GM12878 (cell line): ENCODE data around the gene CLRN1. TPM values are rescaled to one million over a fixed set of nuclear protein-coding genes. Genes with fewer than 3 reads are reported as not detected.

ENCODE experiments used
- ATAC-seq: fragments of 200-7000 bp; cut with Tn5 transposase; 3 replicates; pipeline ENCODE4 v1.9.1; 2020; ENCODE audit warnings: mild to moderate bottlenecking, moderate library complexity
- BruUV-seq: library from RNA; stranded (reverse); fragments of 400-500 nt; replicated peaks from 2 replicates; lab custom pipeline; 2021; lab: Mats Ljungman, UMichigan
- CTCF ChIA-PET: fragments of 300-600 bp; sonication (Branson Sonifier 250); formaldehyde crosslinking; extraction: SDS; loops from one replicate; lab custom pipeline; 2021; ENCODE audit warnings: inconsistent platforms; lab: Yijun Ruan, JAX
- POLR2A ChIA-PET: fragments of 350-600 bp; formaldehyde crosslinking; extraction: SDS; loops from one replicate; lab custom pipeline; 2021; ENCODE audit warnings: inconsistent platforms; lab: Charles Lee
- RAD21 ChIA-PET: fragments of 300-600 bp; sonication (Branson Sonifier 250); formaldehyde crosslinking; loops from one replicate; lab custom pipeline; 2023; ENCODE audit warnings: antibody characterized with exemption; ENCODE audit not compliant: unreplicated experiment; lab: Charles Lee
- SMC1A ChIA-PET: fragments of 300-600 bp; sonication (Branson Sonifier 250); formaldehyde crosslinking; loops from one replicate; lab custom pipeline; 2023; ENCODE audit not compliant: unreplicated experiment, uncharacterized antibody; lab: Charles Lee
- DNase-seq: peaks from one replicate; pipeline ENCODE4 v3.0.0-alpha.2; 2011; ENCODE audit warnings: low read depth, low spot score
- FAIRE-seq: peaks from 3 replicates; lab custom pipeline; 2011; peaks lifted over from hg19 to GRCh38; lab: Jason Lieb, UNC
- H2AFZ ChIP-seq: 2 replicates; pipeline ENCODE4 v1.6.0; 2011; ENCODE audit warnings: low read depth, low read length, control low read depth; ENCODE audit not compliant: control insufficient read depth
- H3K27ac ChIP-seq: 2 replicates; pipeline ENCODE4 v1.5.1; 2011; ENCODE audit warnings: control low read depth; ENCODE audit not compliant: control insufficient read depth, insufficient read depth
- H3K27me3 ChIP-seq, 2 experiments: replicated peaks in 1 of 2; 2 replicates each; pipeline versions ENCODE4 v1.6.0 to v1.6.1; 2011; ENCODE audit warnings: low read length in 1 of 2; ENCODE audit not compliant: control insufficient read depth in 2 of 2, insufficient read depth in 2 of 2
- H3K36me3 ChIP-seq, 2 experiments: 2 replicates each; pipeline ENCODE4 v1.5.1; 2011; ENCODE audit warnings: low read length in 1 of 2; ENCODE audit not compliant: control insufficient read depth in 2 of 2, insufficient read depth in 2 of 2
- H3K4me1 ChIP-seq: 2 replicates; pipeline ENCODE4 v1.6.1; 2011; ENCODE audit warnings: mild to moderate bottlenecking, low read length, moderate library complexity, mixed read lengths; ENCODE audit not compliant: control insufficient read depth, insufficient read depth
- H3K4me2 ChIP-seq: 2 replicates; pipeline ENCODE4 v1.6.0; 2011; ENCODE audit warnings: control low read depth; ENCODE audit not compliant: control insufficient read depth, insufficient read depth
- H3K4me3 ChIP-seq: fragments of 200-600 bp; sonication (generic); 2 replicates; pipeline ENCODE4 v1.5.1; 2016
- H3K79me2 ChIP-seq: 2 replicates; pipeline ENCODE4 v1.6.0; 2011; ENCODE audit warnings: low read length; ENCODE audit not compliant: control insufficient read depth, insufficient read depth
- H3K9ac ChIP-seq: 2 replicates; pipeline ENCODE4 v1.8.0; 2011; ENCODE audit warnings: low read length, control low read depth, mixed read lengths; ENCODE audit not compliant: control insufficient read depth, insufficient read depth
- H3K9me3 ChIP-seq: replicated peaks from 3 replicates; pipeline ENCODE4 v1.5.1; 2011; ENCODE audit warnings: mild to moderate bottlenecking, low read length; ENCODE audit not compliant: control insufficient read depth, insufficient read depth
- H4K20me1 ChIP-seq: 2 replicates; pipeline ENCODE4 v1.6.0; 2011; ENCODE audit not compliant: control insufficient read depth, insufficient read depth
- ASH2L ChIP-seq: fragments of 300-600, 200-600 bp; sonication (generic); IDR thresholded peaks from 2 replicates; pipeline ENCODE4 v1.6.1; 2017; ENCODE audit warnings: low read depth, mild to moderate bottlenecking, borderline replicate concordance
- ATF3 ChIP-seq: IDR thresholded peaks from 2 replicates; pipeline ENCODE4 v1.6.1; 2011; ENCODE audit warnings: low read depth, mild to moderate bottlenecking, low read length, moderate library complexity, borderline replicate concordance; ENCODE audit errors: extremely low read depth
- CHD4 ChIP-seq: fragments of 200-600 bp; sonication (generic); IDR thresholded peaks from 2 replicates; pipeline ENCODE4 v1.6.1; 2016; ENCODE audit warnings: mild to moderate bottlenecking
- CREM ChIP-seq: IDR thresholded peaks from 2 replicates; pipeline ENCODE4 v1.6.1; 2014; ENCODE audit warnings: antibody characterized with exemption, low read depth
- ETV6 ChIP-seq, 2 experiments: fragments of 450-650 bp in 1 of 2; IDR thresholded peaks in 1 of 2; conservative IDR thresholded peaks in 1 of 2; 2 replicates each; pipeline ENCODE4 v1.6.1; 2014; ENCODE audit warnings: antibody characterized with exemption in 1 of 2, borderline replicate concordance in 1 of 2, low read depth in 1 of 2, mild to moderate bottlenecking in 1 of 2, moderate library complexity in 1 of 2
- IRF5 ChIP-seq: fragments of 450-650 bp; IDR thresholded peaks from 2 replicates; pipeline ENCODE4 v1.6.1; 2017; ENCODE audit warnings: borderline replicate concordance
- NFIC ChIP-seq: IDR thresholded peaks from 2 replicates; pipeline ENCODE4 v1.6.1; 2012; ENCODE audit warnings: low read depth, mild to moderate bottlenecking, inconsistent platforms, low read length, moderate library complexity
- NFYA ChIP-seq: IDR thresholded peaks from 2 replicates; pipeline ENCODE4 v1.6.1; 2011; ENCODE audit warnings: low read depth, mild to moderate bottlenecking, low read length, improper control_type of control experiment, borderline replicate concordance
- POLR2AphosphoS2 ChIP-seq: IDR thresholded peaks from 2 replicates; pipeline ENCODE4 v1.6.1; 2011; ENCODE audit warnings: low read depth, mild to moderate bottlenecking, low read length, improper control_type of control experiment, moderate library complexity
- SRF ChIP-seq, 2 experiments: IDR thresholded peaks; 2 replicates each; pipeline ENCODE4 v1.6.1; 2011; ENCODE audit warnings: low read depth in 2 of 2, low read length in 2 of 2, mild to moderate bottlenecking in 1 of 2, moderate library complexity in 1 of 2
- STAT3 ChIP-seq: IDR thresholded peaks from 2 replicates; pipeline ENCODE4 v1.6.1; 2011; ENCODE audit warnings: low read depth, low read length, improper control_type of control experiment
- TCF7 ChIP-seq: IDR thresholded peaks from 2 replicates; pipeline ENCODE4 v1.6.1; 2014; ENCODE audit warnings: antibody characterized with exemption, borderline replicate concordance
- ZNF217 ChIP-seq: fragments of 450-650 bp; IDR thresholded peaks from 2 replicates; pipeline ENCODE4 v1.6.1; 2017; ENCODE audit warnings: antibody characterized with exemption, mild to moderate bottlenecking
- ZZZ3 ChIP-seq: IDR thresholded peaks from 2 replicates; pipeline ENCODE4 v1.6.1; 2011; ENCODE audit warnings: low read depth; ENCODE audit not compliant: control insufficient read depth, insufficient read length
- WGBS: methylation state at CpG from one replicate; pipeline ENCODE4 v1.1.6; 2016; ENCODE audit warnings: low lambda C conversion rate; ENCODE audit not compliant: insufficient replicate concordance, insufficient coverage; ENCODE audit errors: missing lambda C conversion rate; 5-methylcytosine and 5-hydroxymethylcytosine counted together
- in situ Hi-C: fragments of 300-500 bp; cut with MboI; formaldehyde crosslinking; loops from 9 replicates; pipeline ENCODE4 v1.14.3; 2018; ENCODE audit warnings: mixed read lengths
- intact Hi-C: fragments of 100-400 bp; cut with micrococcal nuclease; formaldehyde crosslinking; loops from one replicate; pipeline ENCODE4 v1.14.2; 2022; ENCODE audit not compliant: unreplicated experiment
- polyA plus RNA-seq, 11 experiments: library from polyadenylated mRNA; depleted of rRNA in 4 of 11; unstranded in 6 of 11; stranded (reverse) in 5 of 11; fragments of >200 nt; fragmentation: Nextera tagmentation in 4 of 11; fragmentation: Illumina TruSeq in 1 of 11; extraction: Ambion mirVana in 4 of 11; extraction: Trizol in 1 of 11; gene quantifications; 1 replicate in 1 of 11; 2 replicates in 10 of 11; pipeline versions ENCODE4 v1.2.1 to v1.2.3, GENCODE V29; 2011 to 2016; ENCODE audit warnings: inconsistent platforms in 2 of 11, missing spikeins in 2 of 11, low read depth in 1 of 11
- total RNA-seq, 4 experiments: library from RNA; depleted of rRNA in 3 of 4; stranded (reverse); fragments of >200 nt in 3 of 4; fragmentation: Illumina TruSeq in 1 of 4; extraction: Trizol in 1 of 4; gene quantifications; 2 replicates each; pipeline versions ENCODE4 v1.2.1 to v1.2.3, GENCODE V29; 2013 to 2021

The CLRN1 gene
- total and polyA plus RNA-seq, 10 of the 15 experiments (the other 5 are each of a cell fraction or from before 2014, with no cell fraction given) = not detected

GRCh38 chr3:150889106-150889505 is 83.4 kb downstream of the CLRN1 start:
- RAD21 ChIA-PET = no interaction called here
- 67% methylated on average over 6 of the region's 6 CpGs for WGBS

GRCh38 chr3:150887031-150887430 is 85.5 kb downstream of the CLRN1 start:
- Histone ChIP-seq H2AFZ (no peak overlapping the region), H3K36me3 (no peaks in the 10 kb centered on the region), H4K20me1 (no peaks in the 10 kb centered on the region), H3K4me2 (no peak overlapping the region), H3K4me3 (no peak overlapping the region), H3K79me2 (no peaks in the 10 kb centered on the region), H3K9ac (no peak overlapping the region), H3K9me3 (no peaks in the 10 kb centered on the region), H3K27ac (no peak overlapping the region), H3K27me3 (peaks cover 1 to 3% of the 10 kb centered on the region in 2 experiments; a peak in 1 of 4 replicates), H3K4me1 (no peaks in the 10 kb centered on the region)
- POLR2A ChIA-PET = no interaction called here
- SMC1A ChIA-PET = interaction anchor here (0.8 kb wide), 1 partner anchor 14 kb away, joined by 4 read pairs; no protein-coding TSS in a partner anchor
- CTCF ChIA-PET = no interaction called here
- no peak for ATAC-seq
- TF ChIP-seq IRF5 (no peak), ATF3 (no peak), ETV6 (conservative IDR thresholded peaks at IDR 0.05 in 1 of 2, IDR thresholded peaks at IDR 0.05 in 1 of 2; ENCODE audit: borderline replicate concordance in 1 of 2, low read depth in 1 of 2) (no peak)
- intact Hi-C loops = no loop called here
- BruUV-seq = no TSS peak
- 67% methylated on average over 2 of the region's 2 CpGs for WGBS
- in situ Hi-C loops = no loop called here
- no peak for DNase-seq
- RAD21 ChIA-PET = no interaction called here
- FAIRE-seq = no peak

More at GRCh38 chr3:150889106-150889505, 83.4 kb downstream of the CLRN1 start:
- H2AFZ ChIP-seq = no peak overlapping the region
- no peak overlapping the region for H3K4me2 ChIP-seq
- no peak for DNase-seq
- ChIA-PET CTCF (interaction anchor here (0.7 kb wide), 1 partner anchor 260 kb away, joined by 3 read pairs; no protein-coding TSS in a partner anchor), SMC1A (no interaction called here), POLR2A (no interaction called here)
- H3K79me2 ChIP-seq = no peaks in the 10 kb centered on the region
- no TSS peak for BruUV-seq
- no peaks in the 10 kb centered on the region for H3K9me3 ChIP-seq
- no peak overlapping the region for H3K4me3 ChIP-seq
- ATAC-seq = no peak
- no peak for FAIRE-seq
- no peak overlapping the region for H3K27ac ChIP-seq
- no peaks in the 10 kb centered on the region for H4K20me1 ChIP-seq
- H3K4me1 ChIP-seq = no peaks in the 10 kb centered on the region
- no peaks in the 10 kb centered on the region for H3K36me3 ChIP-seq
- no peaks in the 10 kb centered on the region; a peak in 1 of 4 replicates for H3K27me3 ChIP-seq
- intact Hi-C loops = no loop called here
- H3K9ac ChIP-seq = no peak overlapping the region
- TF ChIP-seq STAT3 (no peak), POLR2AphosphoS2 (no peak), CREM (no peak), TCF7 (no peak), ASH2L (no peak), ZZZ3 (no peak), NFIC (no peak), CHD4 (no peak), NFYA (no peak), SRF (IDR thresholded peaks at IDR 0.05; ENCODE audit: low read depth in 2 of 2, low read length in 2 of 2) (no peak), ZNF217 (no peak)
- in situ Hi-C loops = no loop called here
